ENCODE data around the gene CRKL.
"Not testable (repeated sequence)": the region's sequence is repeated elsewhere in the genome, so short reads cannot be mapped to it uniquely, and the experiment has no call there.

Gene CRKL

DNA sequence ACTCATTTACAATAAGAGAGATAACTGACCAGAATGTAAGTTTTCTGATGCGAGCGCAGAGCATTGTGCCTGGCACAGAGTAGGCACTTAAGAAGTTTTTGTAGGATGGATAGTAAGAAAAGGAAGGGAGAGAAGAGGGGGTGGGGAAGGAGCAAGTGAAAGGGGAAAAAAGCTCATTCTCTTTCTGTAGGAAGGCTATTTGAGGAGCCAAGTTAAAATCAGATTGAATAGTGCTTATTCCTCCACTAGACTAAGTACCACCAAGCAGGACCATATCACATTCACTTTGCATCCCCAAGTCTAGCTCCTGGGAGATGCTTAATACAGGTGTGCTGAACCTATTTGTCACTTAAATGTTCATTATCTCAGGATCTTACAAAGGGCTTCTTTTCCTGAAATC is 14.1 kb upstream of the CRKL start:
- Histone ChIP-seq H3K27me3 (ENCODE audit: control insufficient read depth, insufficient read depth, low read length) (no peaks in the 10 kb centered on the region), H3K27ac (ENCODE audit: low read depth, low read length) (no peak overlapping the region), H3K4me1 (ENCODE audit: control insufficient read depth, insufficient read depth, low read length) (no peaks in the 10 kb centered on the region), H3K36me3 (ENCODE audit: control insufficient read depth, insufficient read depth, low read length) (no peaks in the 10 kb centered on the region), H3K9me3 (ENCODE audit: control insufficient read depth, insufficient read depth, low read length) (no peaks in the 10 kb centered on the region), H3K9ac (ENCODE audit: low read depth, low read length) (no peak overlapping the region), H3K4me3 (ENCODE audit: low read depth, low read length) (no peak overlapping the region)

GRCh38 chr22:20904008-20904979 is 12.9 kb upstream of the CRKL start:
- Histone ChIP-seq H3K4me1 (ENCODE audit: control insufficient read depth, insufficient read depth, low read length) (no peaks in the 10 kb centered on the region), H3K27ac (ENCODE audit: low read depth, low read length) (no peak overlapping the region), H3K9ac (ENCODE audit: low read depth, low read length) (no peak overlapping the region)

GRCh38 chr22:20904980-20905355 is 12.2 kb upstream of the CRKL start:
- Histone ChIP-seq H3K27me3 (ENCODE audit: control insufficient read depth, insufficient read depth, low read length) (no peaks in the 10 kb centered on the region), H3K4me3 (ENCODE audit: low read depth, low read length) (no peak overlapping the region), H3K36me3 (ENCODE audit: control insufficient read depth, insufficient read depth, low read length) (no peaks in the 10 kb centered on the region), H3K4me1 (ENCODE audit: control insufficient read depth, insufficient read depth, low read length) (no peaks in the 10 kb centered on the region), H3K9me3 (ENCODE audit: control insufficient read depth, insufficient read depth, low read length) (no peaks in the 10 kb centered on the region), H3K9ac (ENCODE audit: low read depth, low read length) (no peak overlapping the region), H3K27ac (ENCODE audit: low read depth, low read length) (no peak overlapping the region)

More at GRCh38 chr22:20904008-20904979, 12.9 kb upstream of the CRKL start:
- no peaks in the 10 kb centered on the region for H3K36me3 ChIP-seq (ENCODE audit: control insufficient read depth, insufficient read depth, low read length)
- no peaks in the 10 kb centered on the region for H3K27me3 ChIP-seq (ENCODE audit: control insufficient read depth, insufficient read depth, low read length)
- H3K9me3 ChIP-seq (ENCODE audit: control insufficient read depth, insufficient read depth, low read length) = no peaks in the 10 kb centered on the region
- no peak overlapping the region for H3K4me3 ChIP-seq (ENCODE audit: low read depth, low read length)

GRCh38 chr22:20905415-20906386 is 11.5 kb upstream of the CRKL start:
- Histone ChIP-seq H3K9me3 (ENCODE audit: control insufficient read depth, insufficient read depth, low read length) (no peaks in the 10 kb centered on the region), H3K36me3 (ENCODE audit: control insufficient read depth, insufficient read depth, low read length) (no peaks in the 10 kb centered on the region), H3K4me3 (ENCODE audit: low read depth, low read length) (no peak overlapping the region), H3K4me1 (ENCODE audit: control insufficient read depth, insufficient read depth, low read length) (no peaks in the 10 kb centered on the region), H3K9ac (ENCODE audit: low read depth, low read length) (no peak overlapping the region), H3K27ac (ENCODE audit: low read depth, low read length) (no peak overlapping the region), H3K27me3 (ENCODE audit: control insufficient read depth, insufficient read depth, low read length) (no peaks in the 10 kb centered on the region)

- no peaks in the 10 kb centered on the region for H3K36me3 ChIP-seq (ENCODE audit: control insufficient read depth, insufficient read depth, low read length)
- no peaks in the 10 kb centered on the region for H3K4me1 ChIP-seq (ENCODE audit: control insufficient read depth, insufficient read depth, low read length)
- H3K27ac ChIP-seq (ENCODE audit: low read depth, low read length) = no peak overlapping the region
- no peaks in the 10 kb centered on the region for H3K9me3 ChIP-seq (ENCODE audit: control insufficient read depth, insufficient read depth, low read length)
- H3K4me3 ChIP-seq (ENCODE audit: low read depth, low read length) = no peak overlapping the region
- H3K27me3 ChIP-seq (ENCODE audit: control insufficient read depth, insufficient read depth, low read length) = no peaks in the 10 kb centered on the region
- no peak overlapping the region for H3K9ac ChIP-seq (ENCODE audit: low read depth, low read length)
Observed at GRCh38 chr22:20906387-20906767, 10.8 kb upstream of the CRKL start.

DNA sequence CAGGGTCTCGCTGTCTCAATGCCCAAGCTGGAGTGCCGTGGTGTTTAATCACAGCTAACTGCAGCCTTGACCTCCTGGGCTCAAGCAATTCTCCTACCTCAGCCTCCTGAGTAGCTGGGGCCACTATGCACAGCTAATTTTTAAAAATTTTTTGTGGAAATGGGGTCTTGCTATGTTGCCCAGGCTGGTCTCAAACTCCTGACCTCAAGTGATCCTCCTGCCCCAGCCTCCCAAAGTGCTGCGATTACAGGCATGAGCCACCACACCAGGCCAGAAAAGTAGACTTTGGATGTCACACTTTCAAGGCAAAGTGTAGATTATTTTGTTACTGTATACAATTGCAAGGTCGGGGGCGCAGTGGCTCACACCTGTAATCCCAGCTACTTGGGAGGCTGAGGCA is 8.5 kb upstream of the CRKL start:
- H3K27ac ChIP-seq (ENCODE audit: low read depth, low read length); H3K4me1 ChIP-seq (ENCODE audit: control insufficient read depth, insufficient read depth, low read length); H3K4me3 ChIP-seq (ENCODE audit: low read depth, low read length); H3K9me3 ChIP-seq (ENCODE audit: control insufficient read depth, insufficient read depth, low read length); H3K36me3 ChIP-seq (ENCODE audit: control insufficient read depth, insufficient read depth, low read length); H3K9ac ChIP-seq (ENCODE audit: low read depth, low read length); H3K27me3 ChIP-seq (ENCODE audit: control insufficient read depth, insufficient read depth, low read length): not testable (repeated sequence)

- Histone ChIP-seq H3K9me3 (ENCODE audit: control insufficient read depth, insufficient read depth, low read length) (no peaks in the 10 kb centered on the region), H3K36me3 (ENCODE audit: control insufficient read depth, insufficient read depth, low read length) (no peaks in the 10 kb centered on the region), H3K4me1 (ENCODE audit: control insufficient read depth, insufficient read depth, low read length) (no peaks in the 10 kb centered on the region), H3K27me3 (ENCODE audit: control insufficient read depth, insufficient read depth, low read length) (no peaks in the 10 kb centered on the region), H3K4me3 (ENCODE audit: low read depth, low read length) (no peak overlapping the region), H3K9ac (ENCODE audit: low read depth, low read length) (no peak overlapping the region), H3K27ac (ENCODE audit: low read depth, low read length) (no peak overlapping the region)
Observed at GRCh38 chr22:20909543-20910303, 7.5 kb upstream of the CRKL start.

GRCh38 chr22:20912494-20912893 is 4.7 kb upstream of the CRKL start:
- Histone ChIP-seq H3K9me3 (ENCODE audit: control insufficient read depth, insufficient read depth, low read length) (no peaks in the 10 kb centered on the region), H3K9ac (ENCODE audit: low read depth, low read length) (no peak overlapping the region), H3K36me3 (ENCODE audit: control insufficient read depth, insufficient read depth, low read length) (no peaks in the 10 kb centered on the region), H3K27ac (ENCODE audit: low read depth, low read length) (no peak overlapping the region), H3K27me3 (ENCODE audit: control insufficient read depth, insufficient read depth, low read length) (no peaks in the 10 kb centered on the region), H3K4me1 (ENCODE audit: control insufficient read depth, insufficient read depth, low read length) (no peaks in the 10 kb centered on the region), H3K4me3 (ENCODE audit: low read depth, low read length) (no peak overlapping the region)

GRCh38 chr22:20918663-20919218 is 1.5 kb downstream of the CRKL start:
- peaks cover 3% of the 10 kb centered on the region; the same call in 1 of the 2 replicates for H3K36me3 ChIP-seq (ENCODE audit: control insufficient read depth, insufficient read depth, low read length)
- H3K9me3 ChIP-seq (ENCODE audit: control insufficient read depth, insufficient read depth, low read length) = no peaks in the 10 kb centered on the region
- H3K4me1 ChIP-seq (ENCODE audit: control insufficient read depth, insufficient read depth, low read length) = peaks cover 18% of the 10 kb centered on the region
- H3K27ac ChIP-seq (ENCODE audit: low read depth, low read length) = peak overlapping the region; percentile 18
- H3K27me3 ChIP-seq (ENCODE audit: control insufficient read depth, insufficient read depth, low read length) = no peaks in the 10 kb centered on the region
- peak overlapping the region; percentile 94 for H3K4me3 ChIP-seq (ENCODE audit: low read depth, low read length)
- peak overlapping the region; percentile 98; the same call in 1 of the 2 replicates for H3K9ac ChIP-seq (ENCODE audit: low read depth, low read length)

- Histone ChIP-seq H3K36me3 (ENCODE audit: control insufficient read depth, insufficient read depth, low read length) (peaks cover 3% of the 10 kb centered on the region; the same call in 1 of the 2 replicates), H3K27me3 (ENCODE audit: control insufficient read depth, insufficient read depth, low read length) (no peaks in the 10 kb centered on the region), H3K4me1 (ENCODE audit: control insufficient read depth, insufficient read depth, low read length) (peaks cover 18% of the 10 kb centered on the region), H3K9ac (ENCODE audit: low read depth, low read length) (no peak overlapping the region), H3K27ac (ENCODE audit: low read depth, low read length) (peak overlapping the region; percentile 57), H3K4me3 (ENCODE audit: low read depth, low read length) (peak overlapping the region; percentile 94), H3K9me3 (ENCODE audit: control insufficient read depth, insufficient read depth, low read length) (no peaks in the 10 kb centered on the region)
Observed at GRCh38 chr22:20919718-20920117, 2.5 kb downstream of the CRKL start.

All from HUES48 (cell line).